K562 (cell line): ENCODE results near the gene TXNL1. TPM values are rescaled to one million over a fixed set of nuclear protein-coding genes. Genes with fewer than 3 reads are reported as not detected.

Experiments
- ATAC-seq: fragments of 200-7000 bp; cut with Tn5 transposase; 3 replicates; pipeline ENCODE4 v1.9.1; 2020; ENCODE audit warnings: moderate library complexity
- BruUV-seq: library from RNA; stranded (reverse); fragments of 400-500 nt; replicated peaks from 2 replicates; lab custom pipeline; 2021; lab: Mats Ljungman, UMichigan
- CTCF ChIA-PET: fragments of 300-600 bp; formaldehyde crosslinking; extraction: SDS; loops from one replicate; lab custom pipeline; 2021; ENCODE audit warnings: low intra/inter-chr PET ratio; lab: Yijun Ruan, JAX
- POLR2A ChIA-PET: fragments of 300-600, 350-650 bp; sonication (Branson Sonifier 250); formaldehyde crosslinking; extraction: SDS; loops from one replicate; lab custom pipeline; 2021; ENCODE audit warnings: antibody characterized with exemption, inconsistent platforms; lab: Yijun Ruan, JAX
- DNase-seq, 4 experiments: peaks; one replicate each; pipeline versions ENCODE4 v3.0.0 to v3.0.0-alpha.2; 2011 to 2018; ENCODE audit warnings: low spot score in 3 of 4, mixed read lengths in 3 of 4; ENCODE audit errors: extremely low read depth in 1 of 4
- FAIRE-seq: peaks from 2 replicates; lab custom pipeline; 2011; peaks lifted over from hg19 to GRCh38; lab: Jason Lieb, UNC
- H2AFZ ChIP-seq: 2 replicates; pipeline ENCODE4 v1.6.0; 2011; ENCODE audit warnings: low read depth, low read length, control low read depth, inconsistent platforms
- H3K27ac ChIP-seq: fragments of 200-600 bp; 3 replicates; pipeline ENCODE4 v1.8.0; 2011; ENCODE audit warnings: low read depth, mild to moderate bottlenecking, control low read depth, inconsistent platforms, low read length, moderate library complexity, mixed read lengths; ENCODE audit errors: extremely low read depth
- H3K27me3 ChIP-seq, 2 experiments: fragments of 300-600 bp in 1 of 2; 2 replicates in 1 of 2; 3 replicates in 1 of 2; pipeline versions ENCODE4 v1.6.0 to v1.8.0; 2011; ENCODE audit warnings: inconsistent platforms in 2 of 2, low read length in 2 of 2, mild to moderate bottlenecking in 1 of 2, mixed read lengths in 1 of 2, moderate library complexity in 1 of 2; ENCODE audit not compliant: control insufficient read depth in 2 of 2, insufficient read depth in 2 of 2
- H3K36me3 ChIP-seq: fragments of 300-600 bp; 3 replicates; pipeline ENCODE4 v1.8.0; 2011; ENCODE audit warnings: mild to moderate bottlenecking, low read length, inconsistent platforms; ENCODE audit not compliant: control insufficient read depth, insufficient read depth
- H3K4me1 ChIP-seq, 2 experiments: fragments of 200-600 bp in 1 of 2; replicated peaks in 1 of 2; 2 replicates in 1 of 2; 3 replicates in 1 of 2; pipeline versions ENCODE4 v1.5.1 to v1.8.0; 2011; ENCODE audit warnings: inconsistent platforms in 2 of 2, low read length in 2 of 2, mild to moderate bottlenecking in 1 of 2, mixed read lengths in 1 of 2, moderate library complexity in 1 of 2; ENCODE audit not compliant: control insufficient read depth in 2 of 2, insufficient read depth in 2 of 2
- H3K4me2 ChIP-seq: 2 replicates; pipeline ENCODE4 v1.6.1; 2011; ENCODE audit warnings: low read length, control low read depth, inconsistent platforms, mixed read lengths; ENCODE audit not compliant: insufficient read depth
- H3K4me3 ChIP-seq: fragments of 200-600 bp; sonication (generic), shearing (Covaris generic); 2 replicates; pipeline ENCODE4 v1.5.1; 2016; ENCODE audit warnings: control low read depth, inconsistent platforms
- H3K79me2 ChIP-seq: fragments of 200-600 bp; 3 replicates; pipeline ENCODE4 v1.8.0; 2011; ENCODE audit warnings: low read length, inconsistent platforms; ENCODE audit not compliant: control insufficient read depth, insufficient read depth
- H3K9ac ChIP-seq, 2 experiments: 2 replicates each; pipeline versions ENCODE4 v1.6.0 to v1.6.1; 2011; ENCODE audit warnings: low read depth in 2 of 2, low read length in 2 of 2, control low read depth in 1 of 2, inconsistent platforms in 1 of 2, mild to moderate bottlenecking in 1 of 2, mixed read lengths in 1 of 2; ENCODE audit not compliant: insufficient read depth in 1 of 2
- H3K9me1 ChIP-seq: one replicate; pipeline ENCODE4 v1.6.0; 2011; ENCODE audit warnings: inconsistent platforms, mild to moderate bottlenecking, low read length, moderate library complexity; ENCODE audit not compliant: control insufficient read depth, insufficient read depth
- H3K9me3 ChIP-seq: replicated peaks from 2 replicates; pipeline ENCODE4 v1.5.1; 2011; ENCODE audit warnings: low read depth, low read length, inconsistent platforms; ENCODE audit not compliant: control insufficient read depth, insufficient read depth
- H4K20me1 ChIP-seq: replicated peaks from 2 replicates; pipeline ENCODE4 v1.6.1; 2011; ENCODE audit warnings: low read length, inconsistent platforms, mixed read lengths; ENCODE audit not compliant: control insufficient read depth, insufficient read depth
- ARHGAP35 ChIP-seq: fragments of 450-650 bp; IDR thresholded peaks from 2 replicates; pipeline ENCODE4 v1.6.1; 2018; ENCODE audit not compliant: partially characterized antibody
- GABPB1 ChIP-seq: sonication (generic); formaldehyde crosslinking; IDR thresholded peaks from 2 replicates; pipeline ENCODE4 v1.8.0; 2022; ENCODE audit warnings: mild to moderate bottlenecking, missing genetic modification reagents
- HIVEP1 ChIP-seq: fragments of 250-450 bp; sonication (Bioruptor Pico); IDR thresholded peaks from 2 replicates; pipeline ENCODE4 v1.4.0; 2020; ENCODE audit warnings: mild to moderate bottlenecking
- KLF13 ChIP-seq: fragments of 450-650 bp; IDR thresholded peaks from 2 replicates; pipeline ENCODE4 v1.6.1; 2016; ENCODE audit warnings: missing genetic modification characterization, low read depth, mild to moderate bottlenecking, missing compliant biosample characterization, moderate library complexity, borderline replicate concordance
- NONO ChIP-seq, 2 experiments: fragments of 200-400 bp in 1 of 2; fragments of 450-650 bp in 1 of 2; formaldehyde crosslinking in 1 of 2; IDR thresholded peaks; 2 replicates each; pipeline ENCODE4 v1.6.1; 2017; ENCODE audit warnings: low read depth in 2 of 2, mild to moderate bottlenecking in 2 of 2, moderate library complexity in 2 of 2, low read length in 1 of 2
- NR1H2 ChIP-seq: sonication (generic); formaldehyde crosslinking; IDR thresholded peaks from 2 replicates; pipeline ENCODE4 v1.4.0; 2020; ENCODE audit warnings: mild to moderate bottlenecking, missing genetic modification reagents
- RAD21 ChIP-seq, 2 experiments: fragments of 250-450 bp in 1 of 2; fragments of 450-650 bp in 1 of 2; sonication (Bioruptor Pico) in 1 of 2; formaldehyde crosslinking in 1 of 2; IDR thresholded peaks in 1 of 2; conservative IDR thresholded peaks in 1 of 2; 2 replicates each; pipeline versions ENCODE4 v1.4.0 to v1.8.0; 2020 to 2022; ENCODE audit warnings: mild to moderate bottlenecking in 2 of 2, moderate library complexity in 1 of 2
- SMAD2 ChIP-seq: fragments of 150-350 bp; IDR thresholded peaks from 2 replicates; pipeline ENCODE4 v1.6.1; 2014; ENCODE audit warnings: low read depth, mild to moderate bottlenecking, low read length
- ZNF23 ChIP-seq: fragments of 250-450 bp; sonication (Bioruptor Pico); IDR thresholded peaks from 2 replicates; pipeline ENCODE4 v1.4.0; 2020; ENCODE audit warnings: mild to moderate bottlenecking
- ZNF274 ChIP-seq: IDR thresholded peaks from 2 replicates; pipeline ENCODE4 v1.6.1; 2011; ENCODE audit warnings: low read depth, mild to moderate bottlenecking, low read length, moderate library complexity, borderline replicate concordance
- WGBS: fragments of 100-300 bp; shearing (Covaris generic); methylation state at CpG from one replicate; pipeline ENCODE4 v1.1.6; 2016; ENCODE audit warnings: low coverage, mixed read lengths; ENCODE audit not compliant: insufficient coverage; ENCODE audit errors: missing lambda C conversion rate; 5-methylcytosine and 5-hydroxymethylcytosine counted together
- in situ Hi-C: fragments of 300-500 bp; cut with MboI; formaldehyde crosslinking; loops from 4 replicates; pipeline ENCODE4 v1.15.0; 2018; ENCODE audit warnings: inconsistent platforms, mixed read lengths
- intact Hi-C: fragments of 100-400 bp; cut with micrococcal nuclease; formaldehyde crosslinking; loops from 2 replicates; pipeline ENCODE4 v1.14.2; 2022
- polyA plus RNA-seq, 8 experiments: library from polyadenylated mRNA; depleted of rRNA in 4 of 8; stranded (reverse) in 5 of 8; unstranded in 3 of 8; fragments of >200 nt; fragmentation: Nextera tagmentation in 2 of 8; fragmentation: Illumina TruSeq in 1 of 8; extraction: Ambion mirVana in 2 of 8; extraction: Trizol in 1 of 8; gene quantifications; 2 replicates each; pipeline versions ENCODE4 v1.2.1 to v1.2.3, GENCODE V29; 2011 to 2014; ENCODE audit warnings: inconsistent platforms in 1 of 8, missing spikeins in 1 of 8
- total RNA-seq, 7 experiments: library from RNA; depleted of rRNA in 6 of 7; stranded (reverse); fragments of >200 nt in 6 of 7; fragmentation: Illumina TruSeq in 2 of 7; extraction: Trizol in 2 of 7; gene quantifications; 2 replicates each; pipeline versions ENCODE4 v1.2.1 to v1.2.3, GENCODE V29; 2011 to 2021; ENCODE audit warnings: low replicate concordance in 1 of 7
- TF ChIP-seq, protein P1 (sequence below): fragments of 450-650 bp; IDR thresholded peaks from 2 replicates; pipeline ENCODE4 v1.7.1; 2018; ENCODE audit warnings: mild to moderate bottlenecking, low read depth; ENCODE audit not compliant: partially characterized antibody
- TF ChIP-seq, protein P2 (sequence below): IDR thresholded peaks from 3 replicates; pipeline ENCODE4 v1.6.1; 2011; ENCODE audit warnings: borderline replicate concordance, mild to moderate bottlenecking; ENCODE audit not compliant: insufficient read length, insufficient read depth

Gene TXNL1
- total and polyA plus RNA-seq, 9 of the 15 experiments (the other 6 are each of a cell fraction or from before 2014, with no cell fraction given): 45.4 to 103 (median 65.7) TPM

DNA sequence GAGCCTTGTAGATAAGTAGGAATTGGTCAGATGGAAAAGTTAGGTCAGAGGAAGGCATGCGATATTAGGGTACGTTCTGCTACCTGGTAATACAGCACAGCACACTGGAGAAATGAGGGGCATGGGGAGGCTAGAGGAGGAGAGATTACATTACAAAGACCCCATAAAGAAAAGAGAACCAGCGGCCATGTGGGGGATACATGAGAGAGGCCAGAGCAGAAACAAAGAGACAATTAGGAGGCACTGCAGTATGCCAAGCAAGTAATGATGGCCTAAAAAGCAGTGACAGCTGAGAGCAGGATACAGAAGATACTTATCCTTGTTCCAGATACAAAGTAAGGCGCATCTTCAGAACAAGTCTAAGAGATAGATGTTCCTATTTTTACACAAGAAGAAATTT is 40.0 kb downstream of the TXNL1 start:
- 17% methylated on average over 4 of the region's 4 CpGs for WGBS
- no peak for FAIRE-seq

DNA sequence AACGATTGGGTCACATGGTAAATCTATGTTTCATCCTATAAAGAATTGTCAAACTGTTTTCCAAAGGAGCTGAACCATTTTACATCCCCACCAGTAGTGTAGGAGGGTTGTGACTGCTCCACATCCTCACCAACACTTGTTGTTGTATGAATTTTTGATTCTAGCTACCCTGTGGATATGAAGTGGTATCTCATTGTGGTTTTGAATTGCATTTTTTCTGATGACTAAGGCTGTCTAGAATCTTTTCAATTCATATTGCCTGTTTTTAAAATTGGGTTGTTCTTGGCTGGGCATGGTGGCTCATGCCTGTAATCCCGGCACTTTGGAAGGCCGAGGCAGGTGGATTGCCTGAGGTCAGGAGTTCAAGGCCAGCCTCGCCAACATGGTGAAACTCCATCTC is 44.5 kb downstream of the TXNL1 start:
- FAIRE-seq: no peak
- ChIA-PET POLR2A (no interaction called here), CTCF (no interaction called here)
- no peaks in the 10 kb centered on the region for H3K79me2 ChIP-seq
- in situ Hi-C loops: no loop called here
- 58% methylated on average over 4 of the region's 4 CpGs for WGBS
- H3K27me3 ChIP-seq: no peaks in the 10 kb centered on the region
- H3K4me1 ChIP-seq: no peaks in the 10 kb centered on the region
- no peaks in the 10 kb centered on the region for H3K9me1 ChIP-seq
- H2AFZ ChIP-seq: no peak overlapping the region
- no peak for ATAC-seq
- intact Hi-C loops: no loop called here
- no peaks in the 10 kb centered on the region for H3K36me3 ChIP-seq
- H3K4me3 ChIP-seq: no peak overlapping the region
- no TSS peak for BruUV-seq
- no peak for DNase-seq
- no peaks in the 10 kb centered on the region for H4K20me1 ChIP-seq
- H3K9me3 ChIP-seq: no peaks in the 10 kb centered on the region
- no peak overlapping the region for H3K27ac ChIP-seq
- no peak overlapping the region for H3K4me2 ChIP-seq
- H3K9ac ChIP-seq: no peak overlapping the region
- TF ChIP-seq HIVEP1: no peak
- no peak for TF ChIP-seq ARHGAP35
- no peak for TF ChIP-seq ZNF274
- no peak for TF ChIP-seq GABPB1 (CRISPR knock-in tag)
- TF ChIP-seq NR1H2 (CRISPR knock-in tag): no peak
- no peak for TF ChIP-seq ZNF23 (CRISPR knock-in tag)
- TF ChIP-seq, protein P1, sequence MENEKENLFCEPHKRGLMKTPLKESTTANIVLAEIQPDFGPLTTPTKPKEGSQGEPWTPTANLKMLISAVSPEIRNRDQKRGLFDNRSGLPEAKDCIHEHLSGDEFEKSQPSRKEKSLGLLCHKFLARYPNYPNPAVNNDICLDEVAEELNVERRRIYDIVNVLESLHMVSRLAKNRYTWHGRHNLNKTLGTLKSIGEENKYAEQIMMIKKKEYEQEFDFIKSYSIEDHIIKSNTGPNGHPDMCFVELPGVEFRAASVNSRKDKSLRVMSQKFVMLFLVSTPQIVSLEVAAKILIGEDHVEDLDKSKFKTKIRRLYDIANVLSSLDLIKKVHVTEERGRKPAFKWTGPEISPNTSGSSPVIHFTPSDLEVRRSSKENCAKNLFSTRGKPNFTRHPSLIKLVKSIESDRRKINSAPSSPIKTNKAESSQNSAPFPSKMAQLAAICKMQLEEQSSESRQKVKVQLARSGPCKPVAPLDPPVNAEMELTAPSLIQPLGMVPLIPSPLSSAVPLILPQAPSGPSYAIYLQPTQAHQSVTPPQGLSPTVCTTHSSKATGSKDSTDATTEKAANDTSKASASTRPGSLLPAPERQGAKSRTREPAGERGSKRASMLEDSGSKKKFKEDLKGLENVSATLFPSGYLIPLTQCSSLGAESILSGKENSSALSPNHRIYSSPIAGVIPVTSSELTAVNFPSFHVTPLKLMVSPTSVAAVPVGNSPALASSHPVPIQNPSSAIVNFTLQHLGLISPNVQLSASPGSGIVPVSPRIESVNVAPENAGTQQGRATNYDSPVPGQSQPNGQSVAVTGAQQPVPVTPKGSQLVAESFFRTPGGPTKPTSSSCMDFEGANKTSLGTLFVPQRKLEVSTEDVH: no peak
- TF ChIP-seq SMAD2: no peak
- TF ChIP-seq, protein P2, sequence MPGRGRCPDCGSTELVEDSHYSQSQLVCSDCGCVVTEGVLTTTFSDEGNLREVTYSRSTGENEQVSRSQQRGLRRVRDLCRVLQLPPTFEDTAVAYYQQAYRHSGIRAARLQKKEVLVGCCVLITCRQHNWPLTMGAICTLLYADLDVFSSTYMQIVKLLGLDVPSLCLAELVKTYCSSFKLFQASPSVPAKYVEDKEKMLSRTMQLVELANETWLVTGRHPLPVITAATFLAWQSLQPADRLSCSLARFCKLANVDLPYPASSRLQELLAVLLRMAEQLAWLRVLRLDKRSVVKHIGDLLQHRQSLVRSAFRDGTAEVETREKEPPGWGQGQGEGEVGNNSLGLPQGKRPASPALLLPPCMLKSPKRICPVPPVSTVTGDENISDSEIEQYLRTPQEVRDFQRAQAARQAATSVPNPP: no peak
- no peak for TF ChIP-seq RAD21 (CRISPR knock-in tag; conservative IDR thresholded peaks at IDR 0.05 in 1 of 2, IDR thresholded peaks at IDR 0.05 in 1 of 2)

More for the DNA sequence above, 40.0 kb downstream of the TXNL1 start:
- ChIA-PET POLR2A (interaction anchor here (0.6 kb wide), 2 partner anchors 14 to 22 kb away, joined by 3 read pairs; no protein-coding TSS in a partner anchor), CTCF (no interaction called here)
- H3K79me2 ChIP-seq: no peaks in the 10 kb centered on the region
- no peaks in the 10 kb centered on the region for H3K9me1 ChIP-seq
- peaks cover 9% of the 10 kb centered on the region; the same call in 1 of the 3 replicates for H3K36me3 ChIP-seq
- no peak overlapping the region for H3K27ac ChIP-seq
- H3K4me3 ChIP-seq: no peak overlapping the region
- H3K4me2 ChIP-seq: no peak overlapping the region
- no peaks in the 10 kb centered on the region for H3K4me1 ChIP-seq
- no peak overlapping the region for H2AFZ ChIP-seq
- intact Hi-C loops: no loop called here
- ATAC-seq: no peak
- H3K9ac ChIP-seq: no peak overlapping the region
- H3K27me3 ChIP-seq: no peaks in the 10 kb centered on the region
- H3K9me3 ChIP-seq: no peaks in the 10 kb centered on the region
- no TSS peak for BruUV-seq
- H4K20me1 ChIP-seq: no peaks in the 10 kb centered on the region
- in situ Hi-C loops: no loop called here
- TF ChIP-seq NONO (IDR thresholded peaks at IDR 0.05; ENCODE audit: low read depth in 2 of 2, low read length in 1 of 2) (no peak), KLF13 (no peak)
- DNase-seq: no peak
